Activated CD4-positive, alpha-beta T cell treated with anti-CD3 and anti-CD28 coated beads, Interleukin-2, amount 50 U/mL, for 24 hours (primary cell): ENCODE measurements around the gene SORCS2.

Source experiments
- DNase-seq, 2 donors: peaks; one replicate each; pipeline ENCODE4 v3.0.0-alpha.2; 2020; ENCODE audit warnings: low read depth in 1 of 2, low spot score in 1 of 2

Gene SORCS2

DNA sequence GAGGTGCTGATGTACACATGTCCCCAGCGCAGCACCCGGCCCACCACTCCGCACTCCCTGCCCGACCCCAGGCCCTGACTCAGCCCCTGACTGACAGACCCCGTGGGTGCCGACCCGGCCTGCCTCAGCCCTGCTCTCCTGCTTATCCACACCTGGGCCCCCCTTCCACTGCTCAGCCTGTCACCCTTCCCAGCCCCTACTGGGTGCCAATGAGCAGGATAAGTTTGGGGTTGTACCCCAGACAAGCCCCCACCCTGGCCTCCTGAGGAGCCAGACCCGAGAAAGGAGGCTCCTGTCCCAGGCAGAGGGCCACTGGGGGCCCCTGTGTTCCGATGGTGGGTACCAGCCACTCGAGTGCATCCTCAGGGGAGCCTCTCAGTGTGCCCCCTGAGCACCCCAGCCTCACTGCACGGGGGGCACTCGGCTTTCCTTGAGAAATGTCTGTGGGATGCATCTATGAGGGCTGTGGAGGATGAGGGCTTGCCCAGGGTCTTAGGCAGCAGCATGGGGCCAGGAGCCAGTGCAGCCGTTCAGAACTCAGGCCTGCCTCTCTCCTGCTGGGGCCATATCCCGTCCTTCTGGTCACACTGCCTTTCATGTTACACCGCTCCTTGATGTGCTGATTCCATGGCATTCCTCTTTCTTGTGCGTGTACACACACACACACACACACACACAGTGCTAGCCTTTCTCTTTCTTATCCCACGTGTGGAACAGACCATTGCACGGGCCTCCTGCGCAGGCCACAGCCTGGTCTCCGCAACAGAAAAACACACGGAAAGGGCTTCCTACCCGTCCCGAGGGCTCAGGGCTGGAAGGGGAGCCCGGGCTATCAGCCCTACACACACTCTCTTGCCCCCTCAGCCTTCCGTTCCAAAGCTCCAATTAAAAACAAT lies 462.5 kb downstream of the SORCS2 start:
- DNase-seq: no peak

DNA sequence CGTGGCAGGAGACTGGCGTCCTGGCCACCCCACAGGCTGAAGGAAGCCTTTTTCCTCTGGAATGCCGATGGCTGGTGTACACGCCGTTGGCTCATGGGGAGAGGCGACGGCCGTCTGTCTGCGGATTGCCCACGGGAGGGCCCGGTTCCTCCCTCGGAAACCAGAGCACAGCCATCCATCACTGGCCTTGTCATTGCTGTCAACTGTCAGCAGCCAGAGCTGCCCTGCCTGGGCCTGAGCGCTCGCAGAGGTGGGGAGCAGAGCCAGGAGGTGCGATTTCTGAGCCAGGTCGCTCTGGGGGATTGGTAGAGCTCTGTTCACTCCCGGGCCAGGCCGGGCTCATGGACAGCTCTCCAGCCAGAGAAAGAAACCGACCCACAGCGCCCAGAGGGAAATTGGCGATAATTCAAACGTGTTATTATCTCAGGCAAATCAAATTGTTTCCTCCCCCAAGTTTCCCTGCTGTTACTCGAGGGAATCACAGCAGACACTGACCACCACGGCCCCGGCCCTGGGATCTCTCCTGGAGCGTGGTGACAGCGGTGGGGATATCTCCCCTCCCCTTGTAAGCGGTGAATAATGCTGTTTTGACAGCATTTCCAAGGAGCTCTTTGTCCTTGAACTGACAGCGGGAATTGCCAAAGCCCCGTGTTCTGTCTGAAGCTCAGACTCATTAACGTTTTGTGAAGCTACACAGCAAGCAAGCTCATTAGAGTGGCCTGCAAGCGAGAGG lies 463.3 kb downstream of the SORCS2 start:
- no peak for DNase-seq

DNA sequence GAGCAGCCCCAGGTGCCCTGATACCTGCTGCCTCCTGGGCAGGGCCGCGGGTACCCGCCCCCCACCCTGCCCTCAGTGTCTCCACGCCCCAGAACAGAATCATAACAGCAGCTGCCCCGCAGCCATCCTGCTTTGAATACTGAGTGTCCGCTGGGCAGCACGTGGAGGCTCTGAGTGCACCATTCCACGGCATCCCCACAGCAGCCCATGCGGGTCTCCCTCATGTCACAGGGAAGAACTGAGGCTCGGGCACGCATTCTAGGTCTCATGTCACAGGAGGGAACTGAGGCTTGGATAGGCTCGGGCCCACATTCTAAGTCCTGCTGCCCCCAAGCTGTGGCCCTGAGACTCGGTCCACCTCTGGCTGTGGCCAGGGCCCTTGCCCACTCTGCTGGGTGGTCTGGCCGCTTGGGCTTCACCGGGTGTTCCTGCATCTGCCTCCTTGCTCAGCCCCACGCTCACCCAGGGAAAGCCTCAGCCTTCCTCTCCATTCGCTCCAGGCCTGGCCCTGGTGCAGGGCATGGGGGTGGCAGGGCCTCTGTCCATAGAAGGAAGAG lies 464.0 kb downstream of the SORCS2 start:
- no peak for DNase-seq

DNA sequence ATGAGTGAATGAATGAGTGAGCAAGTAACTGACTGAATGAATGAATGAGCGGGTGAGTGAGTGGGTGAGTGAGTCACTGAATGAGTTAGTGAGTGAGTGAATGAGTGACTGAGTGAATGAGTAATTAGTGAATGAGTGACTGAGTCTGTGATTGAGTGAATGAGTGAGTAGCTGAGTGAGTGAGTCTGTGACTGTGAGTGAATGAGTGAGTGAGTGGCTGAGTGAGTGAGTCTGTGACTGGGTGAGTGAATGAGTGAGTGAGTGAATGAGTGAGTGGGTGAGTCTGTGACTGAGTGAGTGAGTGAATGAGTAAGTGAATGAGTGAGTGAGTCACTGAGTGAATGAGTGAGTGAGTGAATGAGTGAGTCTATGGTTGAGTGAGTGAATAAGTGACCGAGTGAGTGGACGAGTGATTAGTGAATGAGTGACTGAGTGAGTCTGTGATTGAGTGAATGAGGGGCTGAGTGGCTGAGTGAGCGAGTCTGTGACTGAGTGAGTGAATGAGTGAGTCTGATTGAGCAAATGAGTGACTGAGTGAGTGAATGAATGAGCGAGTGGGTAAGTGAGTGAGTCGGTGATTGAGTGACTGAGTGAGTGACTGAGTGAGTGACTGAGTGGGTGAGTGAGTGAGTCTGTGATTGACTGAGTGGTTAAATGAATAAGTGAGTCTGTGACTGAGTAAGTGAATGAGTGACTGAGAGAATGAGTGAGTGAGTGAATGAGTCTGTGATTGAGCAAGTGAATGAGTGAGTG lies 465.4 kb downstream of the SORCS2 start:
- DNase-seq: no peak

DNA sequence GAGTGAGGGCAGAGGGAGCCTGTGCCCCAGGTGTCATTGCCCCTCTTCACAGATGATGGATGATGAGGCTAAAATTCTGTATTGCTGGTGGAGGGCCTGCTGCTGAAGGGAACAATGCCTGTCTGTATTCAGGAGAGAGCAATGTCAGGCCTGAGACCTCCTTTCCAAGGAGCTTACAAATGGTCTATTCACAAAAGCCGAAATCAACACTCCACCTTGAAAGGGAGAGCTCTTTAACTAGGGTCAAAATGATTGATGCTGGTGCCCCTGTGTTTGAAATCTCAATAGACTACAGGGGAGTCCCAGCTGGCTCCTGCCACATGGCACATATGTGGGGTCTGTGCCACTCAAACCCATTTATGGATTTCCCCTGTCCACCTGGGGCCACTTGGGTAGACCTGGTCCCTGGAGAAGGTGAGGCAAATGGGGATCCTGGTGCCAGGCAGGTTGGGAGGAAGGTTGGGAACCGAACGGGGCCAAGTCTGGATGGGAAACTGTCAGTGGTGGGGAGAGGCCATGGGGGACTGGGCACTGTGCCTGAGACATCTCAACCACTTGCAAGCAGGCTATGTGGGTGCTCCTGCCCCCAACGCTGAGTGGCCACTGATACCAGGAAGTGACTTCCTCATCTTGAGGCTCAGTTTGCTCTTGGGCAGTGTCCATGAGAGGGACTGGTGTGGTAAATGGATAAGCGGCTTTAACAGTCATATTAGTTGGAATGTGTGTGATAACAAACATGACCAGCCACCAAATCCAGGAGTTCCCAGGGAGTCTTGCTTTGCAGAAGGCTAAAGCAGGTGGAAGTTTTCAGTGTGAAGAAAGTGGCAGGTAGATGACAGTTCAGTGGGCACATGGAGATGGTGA lies 466.2 kb downstream of the SORCS2 start:
- DNase-seq: no peak

DNA sequence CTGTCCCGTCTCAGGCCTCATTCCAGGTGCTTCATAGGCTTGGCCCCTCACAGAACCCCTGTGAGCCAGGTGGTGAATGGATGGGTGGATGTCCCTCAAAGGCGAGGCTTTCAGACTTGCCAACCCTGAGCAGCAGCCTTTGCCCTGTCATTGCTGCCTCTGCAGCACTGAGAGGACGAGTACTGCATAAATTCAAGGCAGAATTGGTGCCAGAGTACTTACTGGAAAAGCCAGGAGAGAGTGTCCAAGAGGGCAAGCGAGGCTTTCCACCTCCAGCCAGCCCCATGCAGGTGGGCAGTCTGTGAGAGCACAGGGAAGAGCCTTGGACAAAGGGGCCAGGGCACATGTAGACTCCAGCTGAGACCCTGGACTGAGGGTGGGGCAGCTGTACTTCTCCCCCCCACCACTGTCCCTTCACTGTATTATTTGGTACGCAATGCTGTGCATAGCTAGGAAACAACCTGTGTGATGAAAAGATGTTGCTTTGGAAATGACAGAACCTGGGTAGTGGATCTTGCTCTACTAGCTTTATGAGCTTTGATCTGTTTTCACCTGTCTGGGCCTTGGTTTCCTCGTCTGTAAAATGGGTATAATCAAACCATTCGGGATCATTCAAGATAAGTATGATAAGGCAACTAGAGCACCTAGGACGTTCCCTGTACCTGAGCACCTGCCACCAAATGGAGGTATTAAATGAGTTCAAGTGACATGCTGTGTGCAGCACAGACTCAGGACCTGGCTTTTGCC lies 467.3 kb downstream of the SORCS2 start:
- no peak for DNase-seq

DNA sequence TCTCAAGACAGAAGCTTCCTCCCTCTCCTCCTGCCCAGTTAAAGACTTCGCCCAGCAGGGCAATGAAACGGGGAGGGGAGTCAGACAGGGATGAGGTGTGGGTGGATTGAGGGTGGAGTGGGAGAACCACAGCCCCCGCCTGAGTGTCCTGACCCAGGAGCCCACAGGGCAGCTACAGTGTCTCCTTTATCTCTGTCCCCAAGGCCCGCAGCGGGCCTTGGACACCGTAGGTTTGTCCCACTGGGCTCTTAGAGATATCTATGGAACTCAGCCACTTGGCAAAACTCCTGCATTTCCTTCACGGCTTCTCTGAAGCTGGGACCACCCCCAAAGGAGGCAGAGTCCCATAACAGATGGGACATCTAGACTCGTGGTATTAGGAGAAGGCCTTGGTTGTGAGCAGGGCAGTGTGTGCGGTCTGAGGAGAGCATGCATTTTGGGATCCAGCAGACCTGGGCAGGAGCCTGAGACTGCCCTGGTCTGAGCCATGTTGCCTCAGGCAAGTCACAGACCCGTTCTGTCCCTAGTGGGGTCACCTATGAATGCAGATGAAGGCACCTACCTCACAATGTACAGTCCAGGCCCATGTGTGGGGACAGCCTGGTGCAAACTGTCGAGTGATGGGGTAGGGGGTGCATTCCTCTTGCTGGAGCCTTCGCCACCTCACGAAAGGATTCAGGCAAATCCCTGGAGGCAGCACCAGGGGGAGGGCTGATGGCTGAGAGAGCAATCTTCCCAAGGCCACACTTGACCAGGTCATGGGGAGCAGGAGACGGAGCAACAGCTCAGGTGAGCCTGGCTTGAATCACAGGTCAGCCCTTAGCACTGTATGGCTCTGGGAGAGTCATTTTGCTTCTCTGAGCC lies 468.1 kb downstream of the SORCS2 start:
- DNase-seq: no peak

DNA sequence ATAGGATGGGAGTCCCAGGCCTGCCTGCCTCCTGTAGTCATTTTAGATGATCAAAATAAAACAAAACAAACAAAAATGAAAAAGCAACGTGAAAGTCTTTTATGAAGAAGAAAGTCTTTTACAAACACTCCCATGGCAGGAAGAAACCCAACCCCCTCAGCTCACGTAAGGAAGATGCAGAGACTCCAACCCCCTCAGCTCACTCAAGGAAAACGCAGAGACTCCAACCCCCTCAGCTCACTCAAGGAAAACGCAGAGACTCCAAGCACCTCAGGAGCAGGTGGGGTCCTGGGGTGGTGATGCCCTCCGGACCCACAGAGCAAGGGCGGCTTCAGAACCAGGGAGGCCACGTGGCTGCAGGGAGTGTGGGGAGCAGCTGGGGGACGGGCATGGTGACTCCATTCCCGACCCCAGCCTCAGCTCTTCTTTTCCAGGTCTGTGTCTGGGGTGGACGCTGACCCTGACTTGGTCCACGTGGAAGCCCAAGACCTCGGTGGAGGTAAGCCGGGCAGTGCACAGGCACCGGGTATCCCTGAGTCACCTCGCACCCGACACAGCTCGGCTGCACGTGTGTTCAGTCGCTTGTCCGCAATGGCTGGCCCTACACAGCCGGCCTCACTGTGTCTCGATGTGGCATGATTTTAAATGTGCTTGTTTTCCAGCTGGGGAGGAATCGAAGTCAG lies 468.9 kb downstream of the SORCS2 start:
- DNase-seq: no peak

DNA sequence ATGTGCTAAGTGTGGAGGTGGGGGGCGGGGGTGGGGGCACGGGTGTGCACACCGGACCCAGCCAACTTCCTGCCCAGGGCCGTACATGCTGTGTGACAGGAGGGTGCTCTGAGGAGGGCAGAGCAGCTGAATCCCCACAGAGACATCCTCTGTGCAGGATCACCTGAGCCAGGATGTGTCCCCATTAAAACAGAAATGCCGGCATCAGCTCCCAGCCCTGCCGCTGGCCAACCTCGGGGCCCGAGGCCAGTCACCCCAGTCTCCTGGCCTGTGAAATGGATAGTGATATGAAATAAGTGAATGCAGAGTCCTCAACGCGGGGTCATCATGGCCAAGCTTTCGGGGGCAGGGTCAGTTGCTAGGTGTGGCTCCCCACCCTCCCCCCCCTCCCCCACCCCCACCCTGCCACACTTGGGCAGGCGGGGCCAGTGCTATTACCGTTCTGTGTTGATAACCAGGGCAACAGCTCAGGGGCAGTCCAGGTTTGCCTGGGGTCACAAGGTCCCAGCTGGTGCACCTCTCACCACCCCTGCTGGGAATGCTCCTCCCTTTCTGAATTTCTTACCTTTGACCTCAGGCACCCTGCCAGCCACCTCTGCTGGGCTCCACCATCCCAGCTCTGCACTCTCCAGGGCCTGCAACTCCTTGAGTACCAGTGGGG lies 469.6 kb downstream of the SORCS2 start:
- no peak for DNase-seq

DNA sequence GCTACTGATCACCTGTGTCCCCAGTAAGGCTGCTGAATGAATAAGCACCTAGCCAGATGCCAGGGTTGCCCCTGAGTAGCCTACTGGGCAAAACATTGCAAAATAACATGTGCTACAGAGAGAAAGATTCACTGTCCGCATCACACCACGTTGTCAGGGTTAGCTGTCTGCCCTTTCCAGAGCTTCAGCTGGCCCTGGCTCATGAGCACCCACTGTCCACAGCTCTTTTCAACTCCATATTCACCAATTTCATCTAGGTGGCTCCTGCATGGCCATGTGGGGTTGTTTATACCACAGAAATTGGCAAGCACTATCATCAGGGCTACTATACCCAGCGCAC lies 470.1 kb downstream of the SORCS2 start:
- no peak for DNase-seq

DNA sequence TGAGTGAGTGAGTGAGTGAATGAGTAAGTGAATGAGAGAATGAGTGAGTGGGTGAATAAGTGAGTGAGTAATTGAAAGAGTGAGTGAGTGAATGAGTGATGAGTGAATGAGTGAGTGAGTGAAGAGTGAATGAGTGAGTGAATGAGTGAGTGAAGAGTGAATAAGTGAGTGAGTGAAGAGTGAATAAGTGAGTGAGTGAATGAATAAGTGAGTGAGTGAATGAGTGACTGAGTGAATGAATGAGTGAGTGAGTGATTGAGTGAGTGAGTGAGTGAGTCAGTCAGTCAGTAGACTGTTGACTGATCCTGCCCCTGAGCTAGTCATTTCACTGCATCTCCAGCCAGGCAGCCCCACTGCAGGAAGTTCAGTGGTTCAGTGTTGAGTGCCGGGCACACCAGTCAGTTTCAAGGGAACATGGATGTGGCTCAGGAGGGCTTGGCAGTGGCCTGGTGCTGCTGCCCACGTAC lies 470.8 kb downstream of the SORCS2 start:
- no peak for DNase-seq

DNA sequence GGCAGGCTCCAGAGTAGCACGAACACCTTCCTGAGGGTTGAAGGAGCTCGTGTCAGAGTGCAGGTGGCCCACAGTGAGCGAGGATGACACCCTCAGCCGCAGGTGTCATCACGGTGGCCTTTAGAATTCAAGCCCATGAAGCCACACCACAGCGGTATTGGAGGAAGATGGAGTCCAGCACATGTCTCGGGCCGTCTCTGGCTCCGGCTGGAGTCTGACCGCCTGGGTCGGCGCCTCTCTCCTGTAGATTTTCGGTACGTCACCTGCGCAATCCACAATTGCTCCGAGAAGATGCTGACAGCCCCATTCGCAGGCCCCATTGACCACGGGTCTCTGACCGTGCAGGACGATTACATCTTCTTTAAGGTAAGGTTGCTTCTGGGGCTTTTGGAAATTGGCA lies 471.8 kb downstream of the SORCS2 start:
- DNase-seq: no peak

DNA sequence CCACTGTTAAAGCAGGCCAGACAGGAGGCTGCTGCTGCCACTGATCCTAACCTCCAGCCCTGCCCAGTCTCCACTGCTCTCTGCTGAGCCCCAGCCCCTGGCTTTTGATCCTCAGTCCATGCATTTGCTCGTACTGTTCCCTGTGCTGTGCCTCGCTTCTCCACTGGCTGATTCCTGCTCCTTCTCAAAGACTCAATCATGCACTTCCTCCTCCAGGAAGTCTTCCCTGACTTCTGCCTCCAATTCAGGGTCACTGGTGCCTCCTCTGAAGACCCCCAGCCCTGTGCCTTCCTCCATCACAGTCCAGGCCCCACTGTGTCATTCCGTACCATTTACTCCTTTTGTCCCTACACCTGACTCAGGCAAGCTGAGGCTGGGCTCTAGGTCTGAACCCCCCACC lies 473.0 kb downstream of the SORCS2 start:
- DNase-seq: no peak

DNA sequence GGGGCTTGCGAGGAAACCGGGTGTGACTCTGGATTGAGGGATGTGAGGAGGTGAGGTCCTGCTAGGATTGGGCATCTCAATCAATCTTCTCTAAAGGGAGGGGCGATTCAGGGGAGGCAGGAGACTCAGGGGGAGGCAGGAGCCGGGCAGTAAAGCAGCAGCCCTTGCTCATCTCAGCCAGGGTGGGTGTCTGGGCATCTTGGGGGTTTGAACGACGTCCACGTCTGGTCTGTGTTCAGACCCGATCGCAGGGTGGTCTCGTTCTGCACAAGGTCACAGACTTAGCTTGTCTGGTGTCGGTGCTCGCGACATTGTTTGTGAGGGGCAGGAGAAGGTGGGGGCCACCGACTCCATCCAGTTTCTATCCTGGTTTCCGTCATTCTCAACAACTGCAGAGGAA lies 473.7 kb downstream of the SORCS2 start:
- DNase-seq: no peak

DNA sequence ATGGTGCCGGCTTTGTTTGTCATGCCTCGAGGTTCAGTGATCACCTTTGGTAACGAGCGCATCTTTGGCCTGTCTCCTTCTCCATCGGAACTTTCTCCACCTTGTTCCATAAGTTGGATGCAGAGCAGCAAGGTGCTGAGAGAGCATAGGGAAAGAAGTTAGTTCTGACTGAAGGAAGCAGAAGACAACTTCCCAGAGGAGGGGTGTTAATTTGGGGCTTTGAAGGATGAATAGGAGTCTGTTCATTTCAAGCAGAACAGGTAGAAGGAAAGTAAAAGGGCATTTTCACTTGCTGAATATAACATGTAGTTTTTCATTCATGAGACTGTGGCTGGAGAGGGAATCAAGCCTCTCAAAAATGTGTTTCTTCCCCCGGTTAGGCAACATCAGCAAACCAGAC lies 474.4 kb downstream of the SORCS2 start:
- no peak for DNase-seq

DNA sequence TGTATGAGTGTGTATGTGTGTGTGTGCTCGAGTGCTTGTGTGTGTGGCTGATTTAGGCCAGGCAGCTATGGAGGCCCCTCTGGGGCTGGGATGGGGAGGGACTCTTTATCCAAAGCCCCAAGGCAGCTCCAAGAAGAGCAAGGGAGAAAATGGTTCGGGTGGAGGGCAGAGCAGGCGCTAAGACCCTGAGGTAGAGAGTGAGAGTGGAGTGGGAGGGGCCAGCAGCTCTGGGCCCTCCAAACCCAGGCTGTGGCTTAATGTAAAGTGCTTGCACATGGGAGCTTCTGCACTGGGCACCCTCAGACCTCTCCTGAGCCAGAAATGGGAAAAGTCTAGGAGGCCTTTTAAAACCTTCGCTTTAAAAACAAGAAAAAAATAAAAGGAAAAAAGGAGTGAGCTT lies 475.9 kb downstream of the SORCS2 start:
- no peak for DNase-seq

DNA sequence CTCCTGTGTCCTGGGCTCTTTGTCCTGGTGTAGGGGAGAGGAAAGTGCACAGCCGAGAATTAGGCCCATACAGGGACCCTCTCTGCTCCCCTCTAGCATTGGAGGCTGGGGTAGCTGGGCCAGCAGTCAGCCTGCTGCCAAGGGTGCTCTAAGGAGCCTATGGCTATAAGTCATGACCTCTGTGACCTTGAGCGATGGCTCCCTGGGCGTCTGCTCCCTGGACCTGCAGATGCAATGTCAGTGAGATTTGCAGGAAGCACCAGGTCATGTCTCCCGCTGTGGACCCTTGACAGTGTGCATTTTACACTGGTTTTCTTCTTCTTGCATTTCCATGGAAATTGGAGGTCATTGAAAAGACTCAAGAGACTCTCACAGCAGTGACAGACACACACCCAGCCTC lies 476.5 kb downstream of the SORCS2 start:
- no peak for DNase-seq

DNA sequence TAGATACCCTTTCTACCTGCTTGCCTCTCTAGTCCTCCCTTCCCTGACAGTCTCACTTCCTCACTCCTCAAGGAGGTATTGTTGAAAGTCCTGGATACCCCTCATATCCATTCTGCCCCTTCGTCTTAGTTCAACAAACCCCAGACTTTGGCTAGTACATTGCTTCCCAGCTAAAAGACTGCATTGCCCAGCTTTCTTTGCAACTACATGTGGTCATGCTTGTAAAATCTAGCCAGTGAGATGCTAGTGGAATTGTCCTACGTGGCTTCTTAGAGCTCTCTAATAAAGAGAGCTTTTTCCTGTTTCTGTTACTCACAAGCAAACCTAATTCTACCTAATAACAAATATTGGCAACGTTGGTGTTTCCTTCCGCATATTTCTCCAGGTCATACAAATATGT lies 480.3 kb downstream of the SORCS2 start:
- no peak for DNase-seq
